ENCODE data around the gene TRAM2.

The TRAM2 gene

GRCh38 chr6:52555518-52556233 is 21.2 kb downstream of the TRAM2 start:
- no peak for DNase-seq (ENCODE audit: extremely low read depth, low read depth)
- TF ChIP-seq, protein P1, sequence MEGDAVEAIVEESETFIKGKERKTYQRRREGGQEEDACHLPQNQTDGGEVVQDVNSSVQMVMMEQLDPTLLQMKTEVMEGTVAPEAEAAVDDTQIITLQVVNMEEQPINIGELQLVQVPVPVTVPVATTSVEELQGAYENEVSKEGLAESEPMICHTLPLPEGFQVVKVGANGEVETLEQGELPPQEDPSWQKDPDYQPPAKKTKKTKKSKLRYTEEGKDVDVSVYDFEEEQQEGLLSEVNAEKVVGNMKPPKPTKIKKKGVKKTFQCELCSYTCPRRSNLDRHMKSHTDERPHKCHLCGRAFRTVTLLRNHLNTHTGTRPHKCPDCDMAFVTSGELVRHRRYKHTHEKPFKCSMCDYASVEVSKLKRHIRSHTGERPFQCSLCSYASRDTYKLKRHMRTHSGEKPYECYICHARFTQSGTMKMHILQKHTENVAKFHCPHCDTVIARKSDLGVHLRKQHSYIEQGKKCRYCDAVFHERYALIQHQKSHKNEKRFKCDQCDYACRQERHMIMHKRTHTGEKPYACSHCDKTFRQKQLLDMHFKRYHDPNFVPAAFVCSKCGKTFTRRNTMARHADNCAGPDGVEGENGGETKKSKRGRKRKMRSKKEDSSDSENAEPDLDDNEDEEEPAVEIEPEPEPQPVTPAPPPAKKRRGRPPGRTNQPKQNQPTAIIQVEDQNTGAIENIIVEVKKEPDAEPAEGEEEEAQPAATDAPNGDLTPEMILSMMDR (IDR thresholded peaks at IDR 0.05; ENCODE audit: low read depth, low read length) = no peak

DNA sequence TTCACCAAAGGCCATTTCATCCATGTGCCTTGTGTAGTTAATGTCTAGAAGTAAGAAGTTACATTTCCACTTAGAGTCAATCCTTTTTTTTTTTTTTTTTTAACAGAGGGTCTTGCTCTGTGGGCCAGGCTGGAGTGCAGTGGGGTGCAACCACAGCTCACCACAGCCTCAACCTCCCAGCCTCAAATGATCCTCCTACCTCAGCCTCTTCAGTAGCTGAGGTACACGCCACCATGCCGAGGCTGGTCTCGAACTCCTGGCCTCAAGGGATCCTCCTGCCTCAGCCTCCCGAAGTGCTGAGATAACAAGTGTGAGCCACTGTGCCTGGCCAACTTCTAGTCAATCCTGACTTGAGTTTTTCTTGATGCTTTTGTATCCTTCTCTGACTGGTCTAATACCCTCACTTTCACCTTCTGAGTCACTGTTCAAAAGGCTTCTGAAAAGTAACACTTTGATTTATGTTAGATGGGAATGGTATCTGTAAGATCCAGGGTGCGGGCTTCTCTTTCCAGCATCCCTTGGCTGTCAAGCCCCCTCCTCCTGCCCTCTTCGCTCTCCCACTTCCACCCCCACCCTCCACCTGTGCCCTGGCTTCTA is 22.1 kb downstream of the TRAM2 start:
- TF ChIP-seq, protein P1 (IDR thresholded peaks at IDR 0.05; ENCODE audit: low read depth, low read length) = no peak
- no peak for DNase-seq (ENCODE audit: extremely low read depth, low read depth)

DNA sequence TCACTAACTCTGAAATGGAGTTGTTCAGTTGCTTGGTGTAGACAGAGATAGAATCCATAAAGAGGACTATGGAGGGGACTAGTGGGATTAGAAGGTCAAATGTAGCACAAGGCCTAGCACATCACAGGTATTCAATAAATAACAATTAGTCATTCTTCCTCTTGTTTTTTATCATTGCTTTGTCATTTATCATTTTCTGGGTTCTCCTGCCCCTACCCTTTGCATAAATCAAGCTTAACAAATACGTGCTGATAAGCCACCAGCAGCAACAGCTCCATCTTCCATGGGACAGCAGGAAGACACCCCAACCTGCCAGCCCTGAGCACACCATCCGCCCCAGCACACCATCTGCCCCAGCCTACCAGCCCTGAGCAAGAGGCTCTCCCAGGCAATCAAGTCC is 23.1 kb downstream of the TRAM2 start:
- TF ChIP-seq, protein P1 (IDR thresholded peaks at IDR 0.05; ENCODE audit: low read depth, low read length) = no peak
- DNase-seq (ENCODE audit: extremely low read depth, low read depth) = no peak

GRCh38 chr6:52553158-52553557 is 23.7 kb downstream of the TRAM2 start:
- TF ChIP-seq, protein P1 (IDR thresholded peaks at IDR 0.05; ENCODE audit: low read depth, low read length) = no peak
- no peak for DNase-seq (ENCODE audit: extremely low read depth, low read depth)

- DNase-seq (ENCODE audit: extremely low read depth, low read depth) = no peak
Observed at GRCh38 chr6:52552278-52552643, 24.6 kb downstream of the TRAM2 start.

DNA sequence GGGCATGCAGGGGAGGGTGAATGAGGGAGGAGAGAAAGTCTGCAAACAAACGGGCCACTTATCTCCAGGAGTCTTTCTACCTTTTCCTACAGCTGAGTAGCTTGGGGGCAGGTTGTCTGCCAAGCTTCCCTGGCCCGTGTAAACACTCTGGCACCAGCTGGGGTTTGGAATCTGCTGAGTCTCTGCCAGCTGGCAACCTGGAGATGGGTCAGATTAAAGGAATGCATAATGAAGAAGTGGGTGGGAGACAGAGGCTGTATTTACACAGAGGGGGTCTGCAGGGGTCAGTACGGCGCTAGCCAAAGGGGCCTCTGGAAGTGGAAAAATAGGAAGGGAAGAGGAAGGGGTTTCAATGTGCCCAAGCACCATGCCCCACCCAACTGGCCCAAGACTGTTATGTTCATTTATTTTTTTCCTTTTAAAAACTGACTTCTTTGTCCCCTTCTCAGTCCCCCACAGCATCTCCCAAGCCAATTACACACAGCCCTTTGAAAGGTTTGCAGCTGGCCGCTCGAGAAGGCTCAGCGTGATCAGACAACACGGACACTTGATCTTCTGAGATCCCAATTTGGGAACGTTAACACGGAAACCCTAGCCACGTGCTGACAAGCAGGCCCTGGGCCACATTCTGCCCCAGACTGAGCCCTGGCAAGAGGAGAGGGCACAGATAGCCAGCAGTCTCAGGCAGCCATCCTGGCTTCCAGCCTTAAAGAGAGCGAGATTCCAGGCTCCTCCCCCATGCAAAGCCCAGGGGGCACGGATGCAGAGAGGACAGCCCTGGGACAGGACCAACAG is 25.2 kb downstream of the TRAM2 start:
- TF ChIP-seq, protein P1 (IDR thresholded peaks at IDR 0.05; ENCODE audit: low read depth, low read length) = no peak
- DNase-seq (ENCODE audit: extremely low read depth, low read depth) = no peak

More at GRCh38 chr6:52552278-52552643, 24.6 kb downstream of the TRAM2 start:
- TF ChIP-seq, protein P1 (IDR thresholded peaks at IDR 0.05; ENCODE audit: low read depth, low read length) = no peak

DNA sequence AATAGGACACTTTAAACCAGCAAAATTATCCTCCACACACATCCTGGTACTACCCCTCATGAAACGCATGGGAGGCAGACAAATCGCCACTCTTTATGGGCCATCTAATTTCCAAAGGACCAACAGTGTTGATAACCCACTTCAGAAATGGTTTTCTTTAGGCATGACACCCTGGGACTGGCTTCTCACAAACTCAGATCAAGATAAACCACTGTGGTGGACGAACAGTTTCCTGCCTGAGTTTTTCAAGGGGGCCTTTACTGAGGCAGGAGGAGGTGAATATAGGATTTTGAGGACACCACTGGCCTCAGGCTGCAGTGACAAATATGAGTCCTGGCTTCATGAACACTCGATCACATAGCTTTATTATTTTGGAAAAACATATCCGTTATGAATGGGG is 26.0 kb downstream of the TRAM2 start:
- TF ChIP-seq, protein P1 (IDR thresholded peaks at IDR 0.05; ENCODE audit: low read depth, low read length) = no peak
- no peak for DNase-seq (ENCODE audit: extremely low read depth, low read depth)
